Fibroblast of mammary gland (primary cell): ENCODE measurements around the gene VIPR1.

ENCODE experiments used
- DNase-seq: peaks from one replicate; pipeline ENCODE4 v3.0.0-alpha.2; 2010; ENCODE audit warnings: low read depth
- H3K4me3 ChIP-seq: 2 replicates; pipeline ENCODE4 v1.5.1; 2011; ENCODE audit warnings: low read depth, mild to moderate bottlenecking, low read length, moderate library complexity; ENCODE audit not compliant: control insufficient read depth
- TF ChIP-seq, protein P1 (sequence below): conservative IDR thresholded peaks from 2 replicates; pipeline ENCODE4 v1.5.1; 2011; ENCODE audit warnings: low read depth, low read length, inconsistent platforms; ENCODE audit not compliant: control insufficient read depth, insufficient read depth

VIPR1 gene

DNA sequence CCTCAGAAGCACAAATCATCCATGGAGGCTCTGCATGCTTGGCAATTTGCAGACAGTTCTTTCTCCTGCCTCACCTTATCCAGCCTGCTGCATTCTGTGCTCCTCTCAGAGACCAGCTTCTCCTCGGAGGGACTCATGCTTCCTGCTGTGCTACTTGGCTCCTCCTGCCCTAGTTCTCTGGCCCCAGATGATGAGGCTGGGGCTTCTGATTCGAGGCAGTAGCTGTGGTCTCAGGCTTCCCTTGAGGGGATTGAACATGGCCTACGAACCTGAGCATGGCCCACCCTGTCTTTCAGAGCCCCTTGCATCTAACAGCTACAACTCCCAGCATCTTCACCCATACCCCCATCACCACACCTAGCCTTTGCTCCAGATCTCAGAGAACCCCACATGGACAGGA is 6.7 kb downstream of the VIPR1 start:
- H3K4me3 ChIP-seq: no peak overlapping the region
- DNase-seq: no peak
- TF ChIP-seq, protein P1, sequence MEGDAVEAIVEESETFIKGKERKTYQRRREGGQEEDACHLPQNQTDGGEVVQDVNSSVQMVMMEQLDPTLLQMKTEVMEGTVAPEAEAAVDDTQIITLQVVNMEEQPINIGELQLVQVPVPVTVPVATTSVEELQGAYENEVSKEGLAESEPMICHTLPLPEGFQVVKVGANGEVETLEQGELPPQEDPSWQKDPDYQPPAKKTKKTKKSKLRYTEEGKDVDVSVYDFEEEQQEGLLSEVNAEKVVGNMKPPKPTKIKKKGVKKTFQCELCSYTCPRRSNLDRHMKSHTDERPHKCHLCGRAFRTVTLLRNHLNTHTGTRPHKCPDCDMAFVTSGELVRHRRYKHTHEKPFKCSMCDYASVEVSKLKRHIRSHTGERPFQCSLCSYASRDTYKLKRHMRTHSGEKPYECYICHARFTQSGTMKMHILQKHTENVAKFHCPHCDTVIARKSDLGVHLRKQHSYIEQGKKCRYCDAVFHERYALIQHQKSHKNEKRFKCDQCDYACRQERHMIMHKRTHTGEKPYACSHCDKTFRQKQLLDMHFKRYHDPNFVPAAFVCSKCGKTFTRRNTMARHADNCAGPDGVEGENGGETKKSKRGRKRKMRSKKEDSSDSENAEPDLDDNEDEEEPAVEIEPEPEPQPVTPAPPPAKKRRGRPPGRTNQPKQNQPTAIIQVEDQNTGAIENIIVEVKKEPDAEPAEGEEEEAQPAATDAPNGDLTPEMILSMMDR: no peak

DNA sequence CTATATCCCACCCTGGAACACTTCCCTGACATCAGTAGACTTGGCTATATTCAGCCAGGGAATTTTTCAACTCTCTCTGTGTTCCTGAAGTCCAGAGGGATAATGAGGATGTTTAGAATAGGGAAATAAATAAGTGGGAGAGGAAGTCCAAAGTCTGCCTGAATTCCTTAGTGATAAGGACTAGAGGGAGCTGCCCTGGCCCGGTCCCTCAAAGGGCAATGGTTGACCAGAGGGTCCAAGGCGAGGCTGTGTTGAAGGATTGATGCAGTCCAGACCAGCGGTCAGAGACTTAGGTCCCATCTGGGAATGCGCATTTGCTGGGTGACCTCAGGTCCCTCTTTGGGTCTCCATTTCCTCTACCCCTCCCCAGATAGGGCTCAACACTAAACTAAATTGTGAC is 7.9 kb downstream of the VIPR1 start:
- DNase-seq: no peak
- H3K4me3 ChIP-seq: no peak overlapping the region
- TF ChIP-seq, protein P1: no peak

DNA sequence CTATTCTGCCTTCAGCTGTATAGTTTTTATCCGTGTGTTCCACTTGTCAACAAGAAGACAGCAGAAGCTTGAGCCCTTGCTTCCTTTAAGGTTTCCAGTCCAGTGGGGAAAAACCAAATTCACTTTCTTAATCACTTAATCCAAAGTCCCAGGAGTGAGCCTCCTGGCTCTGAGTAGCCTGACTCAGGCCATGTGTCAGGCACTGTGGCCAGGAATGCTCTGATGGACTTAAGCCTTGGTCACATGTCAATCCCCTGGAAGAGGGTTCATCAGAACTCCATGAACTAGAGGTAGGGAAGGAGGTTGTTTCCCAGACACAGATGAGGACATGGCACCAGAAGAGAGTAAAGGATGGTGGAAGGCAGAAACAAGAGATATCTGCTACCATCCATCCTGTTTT is 8.8 kb downstream of the VIPR1 start:
- peak; percentile 18 for DNase-seq
- TF ChIP-seq, protein P1: no peak
- H3K4me3 ChIP-seq: no peak overlapping the region

DNA sequence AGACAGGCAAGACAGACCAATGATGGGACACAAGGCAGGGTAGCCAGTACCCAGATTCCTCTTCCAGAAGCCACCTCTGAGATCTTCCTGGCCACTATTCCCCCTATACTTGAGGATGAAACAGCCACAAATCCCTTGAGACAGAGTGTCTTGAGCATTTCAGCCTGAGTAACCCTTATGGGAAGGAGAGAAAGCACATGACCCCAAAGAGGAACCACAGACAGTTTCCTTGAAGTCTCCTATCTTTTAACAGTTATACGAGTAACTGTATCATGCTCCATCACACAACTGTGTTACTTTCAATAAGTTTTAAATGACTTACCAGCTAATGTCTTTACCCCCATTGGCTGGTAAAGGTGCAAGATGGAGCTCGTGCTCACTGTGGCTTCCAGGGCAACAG is 9.3 kb downstream of the VIPR1 start:
- DNase-seq: no peak
- TF ChIP-seq, protein P1: no peak
- no peak overlapping the region for H3K4me3 ChIP-seq

DNA sequence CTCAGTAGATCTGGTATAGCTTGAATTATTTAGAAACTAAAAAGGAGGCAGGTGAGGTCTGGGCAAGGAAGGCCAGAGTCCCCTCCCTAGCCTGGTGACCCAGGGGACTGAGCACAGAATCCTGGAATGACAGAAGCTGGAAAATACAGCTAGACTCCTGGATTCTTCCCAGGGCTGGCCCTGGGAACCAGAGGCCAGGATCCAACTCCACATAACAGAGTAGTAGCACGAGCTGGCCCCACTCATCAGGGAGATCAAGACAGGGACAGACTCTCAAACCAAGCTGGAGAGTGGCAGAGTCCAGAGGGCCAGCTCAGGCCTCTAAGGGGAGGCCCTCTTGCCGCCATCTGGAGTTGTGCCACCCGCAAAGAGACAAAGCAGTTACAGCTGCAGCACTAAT is 10.7 kb downstream of the VIPR1 start:
- TF ChIP-seq, protein P1: no peak
- no peak overlapping the region for H3K4me3 ChIP-seq
- no peak for DNase-seq

DNA sequence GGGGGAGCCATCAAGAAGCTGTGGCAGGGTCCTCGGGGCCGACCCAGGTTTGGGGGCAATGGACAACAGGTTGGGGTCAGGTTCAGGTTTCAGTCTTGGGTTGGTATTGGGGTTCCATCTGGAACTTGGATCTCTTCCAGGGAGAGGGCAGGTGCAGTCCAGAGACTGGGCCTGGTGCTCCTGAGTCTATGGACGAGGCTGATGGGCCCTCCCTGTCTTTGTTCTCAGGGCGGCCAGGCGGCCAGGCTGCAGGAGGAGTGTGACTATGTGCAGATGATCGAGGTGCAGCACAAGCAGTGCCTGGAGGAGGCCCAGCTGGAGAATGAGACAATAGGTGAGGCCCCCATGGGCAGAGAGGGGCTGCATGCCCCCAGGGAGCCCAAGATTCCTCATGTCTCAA is 11.1 kb downstream of the VIPR1 start:
- H3K4me3 ChIP-seq: no peak overlapping the region
- TF ChIP-seq, protein P1: no peak
- DNase-seq: no peak

DNA sequence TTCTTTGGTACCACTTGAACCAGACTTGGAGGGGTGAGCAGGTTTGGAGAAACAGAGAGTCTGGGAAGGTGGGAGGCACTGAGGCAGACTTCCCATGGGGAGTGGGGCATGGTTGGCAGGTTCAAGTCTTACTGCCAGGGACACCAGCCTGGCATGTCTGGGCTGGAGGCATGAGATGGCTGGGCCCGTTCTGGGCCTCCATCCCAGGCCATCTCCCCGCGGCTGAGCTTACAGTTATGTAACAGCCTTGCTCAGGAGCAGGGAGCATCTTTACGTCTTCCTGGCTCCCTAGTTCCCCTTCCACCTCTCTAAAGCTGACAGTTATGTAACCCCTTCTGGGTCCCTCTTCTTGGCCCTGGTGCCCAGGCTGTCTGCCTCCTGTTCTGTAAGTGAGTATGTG is 12.4 kb downstream of the VIPR1 start:
- H3K4me3 ChIP-seq: no peak overlapping the region
- DNase-seq: no peak
- TF ChIP-seq, protein P1: no peak
